ENCODE data around the gene ITPKB.

ITPKB gene

DNA sequence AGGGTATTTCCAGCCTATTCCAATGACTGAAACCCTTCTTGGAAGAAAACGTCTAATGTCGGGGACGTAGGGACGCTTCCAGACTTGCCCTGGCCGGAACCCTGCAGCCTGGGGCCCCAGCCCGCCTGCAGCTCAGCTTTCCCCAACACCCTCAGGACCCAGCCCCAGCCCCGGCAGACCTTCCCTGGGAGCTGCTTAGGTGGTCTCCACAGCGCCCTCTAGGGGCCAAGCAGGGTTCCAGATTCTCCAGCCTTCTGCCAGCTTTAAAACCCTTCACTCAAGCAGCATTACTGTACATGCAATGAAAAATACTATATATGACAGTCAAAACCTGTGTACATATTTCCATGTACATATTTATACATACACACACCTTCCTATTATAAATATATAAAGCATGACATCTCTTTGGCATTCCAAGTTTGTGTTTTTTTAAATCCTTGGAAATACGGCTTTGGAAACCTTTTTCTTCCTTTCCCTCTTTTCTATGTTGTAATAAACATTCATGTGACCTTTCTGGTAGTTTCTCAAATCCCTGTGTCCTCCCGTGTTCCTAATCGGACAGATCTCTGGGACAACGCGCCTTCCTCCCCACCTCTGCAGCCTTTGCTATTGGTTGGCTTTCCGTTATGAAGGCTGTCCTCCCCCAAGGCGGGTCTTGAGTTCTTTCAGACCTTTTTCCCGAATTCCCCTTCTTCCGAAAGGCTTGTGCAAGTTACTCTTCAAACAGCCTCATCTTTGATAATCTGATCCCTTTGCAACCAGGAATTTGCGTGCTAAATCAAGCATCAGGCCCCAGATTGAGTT, 130.2 kb downstream of the ITPKB start:
- no peak overlapping the region for H3K4me3 ChIP-seq (replicated peaks; ENCODE audit: low read depth, low read length)
- TF ChIP-seq CTCF (IDR thresholded peaks at IDR 0.05; ENCODE audit: low read length, missing control alignments): peak; percentile 89
- DNase-seq (ENCODE audit: low read depth): peak; percentile 75

GRCh38 chr1:226607821-226608220, 131.3 kb downstream of the ITPKB start:
- DNase-seq (ENCODE audit: low read depth): no peak
- no peak for TF ChIP-seq CTCF (IDR thresholded peaks at IDR 0.05; ENCODE audit: low read length, missing control alignments)
- no peak overlapping the region for H3K4me3 ChIP-seq (replicated peaks; ENCODE audit: low read depth, low read length)

DNA sequence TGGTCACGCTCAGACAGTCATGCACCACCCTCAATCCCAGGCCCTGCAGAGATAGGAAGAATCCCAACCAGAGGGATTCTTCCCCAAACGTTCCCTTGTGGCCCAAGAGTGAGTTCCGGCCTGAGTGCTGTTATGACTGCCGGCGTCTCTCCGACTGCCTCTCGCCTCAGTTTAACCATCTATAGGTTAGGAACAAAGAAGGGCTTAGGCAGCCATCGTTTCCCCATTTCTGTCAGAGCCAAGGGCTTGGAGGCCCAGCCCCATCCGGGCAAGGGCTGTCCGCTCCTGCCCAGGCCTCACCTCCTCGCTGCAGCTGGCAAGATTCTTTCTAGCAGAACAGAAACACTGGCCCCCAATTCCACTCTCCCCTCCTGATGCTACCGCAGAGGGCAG, 131.8 kb downstream of the ITPKB start:
- no peak overlapping the region for H3K4me3 ChIP-seq (replicated peaks; ENCODE audit: low read depth, low read length)
- no peak for DNase-seq (ENCODE audit: low read depth)
- no peak for TF ChIP-seq CTCF (IDR thresholded peaks at IDR 0.05; ENCODE audit: low read length, missing control alignments)

DNA sequence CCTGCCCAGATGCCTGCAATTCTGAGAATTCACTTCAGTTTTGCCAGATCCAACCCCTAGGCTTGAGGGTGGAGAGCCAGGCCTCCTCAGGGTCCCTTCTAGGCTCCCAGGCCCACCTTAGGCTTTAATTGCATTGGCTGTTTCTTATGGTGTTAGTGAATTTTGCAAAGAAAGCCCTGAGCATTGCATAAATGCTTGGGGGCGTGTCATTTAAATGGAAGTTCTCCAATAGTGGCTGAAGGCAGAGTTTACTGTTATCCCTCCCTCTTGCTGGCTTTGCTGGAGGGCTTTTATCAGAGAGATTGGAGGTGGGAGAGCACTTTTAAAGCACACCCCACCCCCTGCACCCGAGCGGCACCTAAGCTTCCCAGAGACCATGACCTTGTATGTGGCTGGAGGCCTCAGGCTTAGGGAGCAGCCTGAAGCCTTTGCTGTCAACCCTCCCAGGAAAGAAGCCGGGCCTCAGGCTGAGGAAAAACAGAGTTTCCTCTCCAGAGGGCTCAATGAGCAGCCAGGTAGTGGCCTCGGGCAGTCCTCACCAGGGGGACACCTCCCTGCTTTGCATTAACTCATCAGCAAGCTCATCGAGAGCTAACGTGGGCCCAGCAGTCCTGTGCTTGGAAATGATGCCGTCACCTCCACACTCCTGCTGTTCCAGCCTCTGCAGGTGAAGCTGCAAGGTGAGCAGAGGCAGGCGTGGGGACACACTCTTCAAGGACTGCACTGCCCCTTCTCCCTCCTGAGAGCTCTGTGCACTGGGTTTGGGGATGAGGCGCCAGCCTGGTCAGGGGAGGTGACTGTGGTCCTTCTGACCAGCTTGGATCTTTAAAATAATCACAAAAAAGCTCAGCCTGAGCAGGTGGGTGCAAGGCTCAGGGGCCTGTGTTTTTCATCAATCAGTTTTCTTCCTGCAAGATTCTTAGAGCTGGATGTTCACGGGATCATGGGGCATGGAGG, 132.5 kb downstream of the ITPKB start:
- DNase-seq (ENCODE audit: low read depth): peak; percentile 29
- no peak for TF ChIP-seq CTCF (IDR thresholded peaks at IDR 0.05; ENCODE audit: low read length, missing control alignments)
- H3K4me3 ChIP-seq (replicated peaks; ENCODE audit: low read depth, low read length): no peak overlapping the region

GRCh38 chr1:226605318-226605950, 133.6 kb downstream of the ITPKB start:
- no peak for TF ChIP-seq CTCF (IDR thresholded peaks at IDR 0.05; ENCODE audit: low read length, missing control alignments)
- no peak overlapping the region for H3K4me3 ChIP-seq (replicated peaks; ENCODE audit: low read depth, low read length)
- no peak for DNase-seq (ENCODE audit: low read depth)

DNA sequence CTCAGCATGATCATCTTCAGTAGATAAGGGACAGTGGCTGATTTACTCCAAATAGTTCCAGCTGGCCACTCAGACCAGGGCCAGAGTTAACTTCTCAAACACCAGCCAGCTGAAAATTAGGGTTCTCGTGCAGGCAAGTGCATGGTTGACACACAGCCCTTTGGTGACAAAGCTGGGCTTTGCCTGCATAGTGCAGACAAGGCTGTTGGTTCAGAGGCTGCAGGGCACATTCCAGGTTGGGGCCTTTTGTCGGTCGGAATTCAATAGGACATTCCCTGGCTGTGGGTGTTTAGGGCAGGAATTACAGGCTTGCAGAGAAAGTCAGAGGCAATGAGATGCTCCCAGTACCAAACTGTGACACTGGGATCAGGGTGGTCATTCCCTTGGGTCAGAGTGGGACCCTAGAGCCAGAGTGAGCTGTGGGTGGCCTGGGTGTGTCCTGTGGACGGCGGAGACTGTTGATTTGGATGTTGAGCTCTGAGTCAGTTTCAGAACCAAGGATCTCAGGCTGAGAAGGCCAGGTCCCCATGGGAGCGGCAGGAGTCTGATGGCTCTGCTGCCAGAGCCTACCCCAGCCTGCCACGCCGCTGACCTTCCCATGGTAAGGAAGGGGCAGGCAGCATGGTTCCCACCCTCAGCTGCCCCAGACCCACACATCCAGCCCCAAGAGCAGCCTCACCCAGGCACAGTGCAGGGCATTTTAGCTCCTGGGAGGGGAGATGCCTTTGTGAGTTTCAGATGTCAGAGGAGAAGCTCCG, 134.3 kb downstream of the ITPKB start:
- TF ChIP-seq CTCF (IDR thresholded peaks at IDR 0.05; ENCODE audit: low read length, missing control alignments): no peak
- peak; percentile 12 for DNase-seq (ENCODE audit: low read depth)
- no peak overlapping the region for H3K4me3 ChIP-seq (replicated peaks; ENCODE audit: low read depth, low read length)
